Esophagus (tissue), 2 donors: Measurements from ENCODE around the gene MBP. TPM values are rescaled to one million over a fixed set of nuclear protein-coding genes. Genes with fewer than 3 reads are reported as not detected.

ENCODE experiments used
- H3K27ac ChIP-seq, 2 donors: one replicate each; pipeline ENCODE4 v1.5.1; 2013; ENCODE audit warnings: low read depth in 2 of 2, mild to moderate bottlenecking in 2 of 2, inconsistent platforms in 1 of 2, low read length in 1 of 2, moderate library complexity in 1 of 2
- H3K27me3 ChIP-seq, 2 donors: one replicate each; pipeline ENCODE4 v1.6.1; 2013; ENCODE audit warnings: low read length in 2 of 2, control low read depth in 1 of 2, mild to moderate bottlenecking in 1 of 2; ENCODE audit not compliant: insufficient read depth in 2 of 2, control insufficient read depth in 1 of 2
- H3K36me3 ChIP-seq, 2 donors: one replicate each; pipeline ENCODE4 v1.6.1; 2013; ENCODE audit warnings: low read length in 1 of 2; ENCODE audit not compliant: control insufficient read depth in 2 of 2, insufficient read depth in 2 of 2
- H3K4me1 ChIP-seq, 2 donors: one replicate each; pipeline ENCODE4 v1.6.1; 2013; ENCODE audit warnings: low read length in 1 of 2; ENCODE audit not compliant: control insufficient read depth in 2 of 2, insufficient read depth in 2 of 2
- H3K4me3 ChIP-seq, 2 donors: one replicate each; pipeline ENCODE4 v1.5.1; 2013; ENCODE audit warnings: low read length in 2 of 2, mild to moderate bottlenecking in 2 of 2, low read depth in 1 of 2, moderate library complexity in 1 of 2
- H3K9me3 ChIP-seq, 2 donors: one replicate each; pipeline ENCODE4 v1.6.1; 2013; ENCODE audit warnings: mild to moderate bottlenecking in 2 of 2, low read depth in 1 of 2, low read length in 1 of 2, moderate library complexity in 1 of 2; ENCODE audit not compliant: control insufficient read depth in 2 of 2, insufficient read depth in 1 of 2
- WGBS, 2 donors: extraction: QIAGEN DNeasy Blood & Tissue Kit; methylation state at CpG; one replicate each; pipeline ENCODE4 v1.1.7; 2013; 5-methylcytosine and 5-hydroxymethylcytosine counted together
- polyA plus RNA-seq, 2 donors: library from polyadenylated mRNA; stranded (reverse); fragments of 200-250 nt; gene quantifications; one replicate each; pipeline ENCODE4 v1.2.3, GENCODE V29; 2013
- donor health status: healthy with polysubstance abuse.
- donor health status: Bipolar disorder and iron deficiency.

MBP gene
- polyA plus RNA-seq, 2 donors: 9.7 to 10.8 TPM

DNA sequence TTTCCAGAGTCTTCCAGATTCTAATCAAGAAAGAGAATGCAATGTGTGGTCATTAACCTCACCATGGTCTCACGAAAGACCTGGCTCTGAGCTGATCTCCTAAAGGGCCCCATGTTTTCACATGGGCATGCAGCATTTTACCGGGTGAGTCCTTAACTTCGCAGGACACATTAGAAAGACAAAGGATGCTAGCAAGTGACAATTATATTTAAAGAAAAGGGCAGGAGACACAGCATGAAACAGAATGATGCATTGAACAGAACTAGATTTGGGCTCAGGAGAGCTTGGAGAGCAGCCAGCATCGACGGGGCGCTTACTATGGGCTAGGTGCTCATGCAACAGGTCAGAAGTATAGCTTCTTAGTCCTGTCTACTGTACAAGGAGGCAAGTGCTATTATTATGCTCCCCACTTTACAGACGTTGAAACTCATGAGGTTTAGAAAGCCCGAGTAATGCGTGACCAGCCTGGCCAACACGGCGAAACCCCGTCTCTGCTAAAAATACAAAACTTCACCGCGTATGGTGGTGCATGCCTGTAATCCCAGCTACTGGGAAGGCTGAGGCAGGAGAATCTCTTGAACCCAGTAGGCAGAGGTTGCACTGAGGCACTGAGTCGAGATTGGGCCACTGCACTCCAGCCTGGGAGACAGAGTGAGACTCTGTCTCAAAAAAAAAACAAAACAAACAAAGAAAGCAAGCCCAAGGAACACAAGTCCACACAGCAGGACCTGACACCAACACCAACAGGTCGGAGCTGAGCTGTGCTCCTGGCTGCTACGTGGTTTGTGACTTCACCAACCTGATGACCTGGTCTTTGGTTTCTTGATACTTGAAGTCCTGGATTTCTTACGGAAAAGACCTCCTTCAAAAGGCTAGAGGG lies 16.1 kb downstream of the MBP start:
- Histone ChIP-seq H3K9me3 (no peaks in the 10 kb centered on the region), H3K27me3 (no peaks in the 10 kb centered on the region), H3K4me3 (no peak overlapping the region), H3K4me1 (peaks cover 8 to 20% of the 10 kb centered on the region in 2 donors), H3K27ac (no peak overlapping the region), H3K36me3 (peaks cover 0 to 7% of the 10 kb centered on the region in 2 donors)
- WGBS, 2 donors: 94 to 95% methylated on average over 18 of the region's 18 CpGs

DNA sequence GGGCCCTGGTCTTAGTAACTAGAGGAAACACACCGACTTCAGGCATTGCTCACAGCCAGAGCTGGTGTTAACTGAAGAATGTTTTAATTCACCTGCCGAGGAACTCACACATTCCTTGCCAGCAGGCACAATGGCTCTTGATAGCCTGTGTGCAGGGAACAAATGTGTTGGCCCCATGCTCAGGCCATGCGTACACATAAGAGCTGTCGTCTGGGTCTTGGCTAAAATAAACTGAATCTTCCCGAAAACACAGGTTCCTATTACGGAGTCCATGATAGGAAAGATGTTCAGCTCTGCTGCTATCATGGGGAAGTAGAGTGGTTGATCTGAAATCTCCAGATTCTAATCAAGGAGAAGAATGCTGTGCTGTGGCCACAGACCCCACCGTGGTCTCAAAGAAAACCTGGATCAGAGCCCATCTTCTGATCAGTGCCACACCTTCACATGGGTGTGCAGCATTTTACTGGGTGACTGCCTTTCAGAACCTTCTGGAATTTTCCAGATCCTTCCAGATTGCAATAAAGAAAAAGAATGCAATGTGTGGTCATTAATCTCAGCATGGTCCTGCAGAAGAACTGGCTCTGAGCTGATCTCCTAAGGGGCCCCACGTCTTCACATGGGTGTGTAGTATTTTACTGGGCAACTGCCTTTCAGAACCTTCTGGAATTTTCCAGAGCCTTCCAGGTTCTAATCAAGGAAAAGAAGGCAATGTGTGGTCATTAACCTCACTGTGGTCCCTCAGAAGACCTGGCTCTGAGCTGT lies 17.2 kb downstream of the MBP start:
- WGBS, 2 donors: 29 to 35% methylated on average over 8 of the region's 8 CpGs

DNA sequence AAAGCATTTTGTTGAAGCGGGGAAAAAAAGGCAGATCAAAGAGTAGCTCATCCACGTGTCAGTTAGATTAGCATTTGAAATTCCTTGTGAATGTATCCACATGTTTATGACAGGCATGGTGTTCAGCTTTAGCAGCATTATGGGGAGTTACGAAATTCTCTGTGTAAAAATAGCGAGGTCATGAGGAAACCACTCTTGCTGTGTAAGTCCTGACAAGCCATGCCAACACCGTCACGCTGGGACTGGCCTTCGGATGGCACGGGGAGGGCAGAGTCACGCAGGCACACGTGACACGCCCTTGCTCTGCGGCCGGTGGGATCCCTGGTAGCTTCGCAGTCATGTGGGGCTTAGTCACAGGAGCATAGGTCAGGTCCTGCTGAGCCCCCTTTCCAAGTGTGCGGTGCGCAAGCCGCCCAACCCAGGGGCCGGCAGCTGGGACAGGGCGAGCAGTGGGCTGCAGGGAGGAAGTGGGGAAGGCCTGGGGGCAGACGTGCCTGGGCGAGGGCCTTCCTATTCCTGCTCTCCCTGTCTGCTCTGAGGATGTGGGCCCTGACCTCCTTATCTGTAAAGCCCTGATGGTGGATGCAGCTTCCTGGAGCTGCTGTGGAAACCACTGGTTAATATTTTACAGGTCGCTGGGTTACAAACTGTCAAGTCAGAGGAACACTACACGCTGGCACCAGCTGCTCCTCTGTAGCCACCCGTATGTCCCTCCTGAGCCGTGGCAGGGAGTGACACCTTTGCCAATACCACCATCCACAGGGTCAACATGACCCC lies 18.0 kb downstream of the MBP start:
- Histone ChIP-seq H3K27me3 (no peaks in the 10 kb centered on the region), H3K27ac (peak overlapping the region; percentile 86 to 95), H3K4me1 (peaks cover 11 to 25% of the 10 kb centered on the region in 2 donors), H3K9me3 (no peaks in the 10 kb centered on the region), H3K4me3 (peak overlapping the region in 1 of 2 donors; percentile 12), H3K36me3 (peaks cover 0 to 7% of the 10 kb centered on the region in 2 donors)
- 31% methylated on average over 25 of the region's 25 CpGs for WGBS, 2 donors

More for the DNA sequence above, 17.2 kb downstream of the MBP start:
- H3K36me3 ChIP-seq: peaks cover 0 to 7% of the 10 kb centered on the region in 2 donors
- no peaks in the 10 kb centered on the region for H3K27me3 ChIP-seq
- peaks cover 11 to 25% of the 10 kb centered on the region in 2 donors for H3K4me1 ChIP-seq
- peak overlapping the region; percentile 86 to 95 for H3K27ac ChIP-seq
- no peaks in the 10 kb centered on the region for H3K9me3 ChIP-seq
- H3K4me3 ChIP-seq: no peak overlapping the region

DNA sequence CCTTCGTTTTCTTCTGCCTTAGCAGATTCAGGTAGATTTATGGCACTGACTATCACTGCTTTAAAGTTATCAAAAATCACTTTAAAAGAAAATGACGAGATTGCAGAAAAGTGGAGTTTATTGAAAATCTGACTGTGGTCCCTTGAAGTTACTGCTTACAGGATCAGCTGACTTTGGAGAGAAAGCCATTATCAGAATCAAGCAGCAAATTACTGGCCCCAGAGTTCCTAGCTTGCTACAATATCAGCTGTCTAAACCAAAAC lies 18.5 kb downstream of the MBP start:
- 44 to 47% methylated on average over 2 of the region's 2 CpGs for WGBS, 2 donors
- Histone ChIP-seq H3K36me3 (peaks cover 0 to 2% of the 10 kb centered on the region in 2 donors), H3K4me1 (peaks cover 11 to 23% of the 10 kb centered on the region in 2 donors), H3K4me3 (no peak overlapping the region), H3K27me3 (no peaks in the 10 kb centered on the region), H3K27ac (peak overlapping the region; percentile 23 to 71), H3K9me3 (no peaks in the 10 kb centered on the region)

DNA sequence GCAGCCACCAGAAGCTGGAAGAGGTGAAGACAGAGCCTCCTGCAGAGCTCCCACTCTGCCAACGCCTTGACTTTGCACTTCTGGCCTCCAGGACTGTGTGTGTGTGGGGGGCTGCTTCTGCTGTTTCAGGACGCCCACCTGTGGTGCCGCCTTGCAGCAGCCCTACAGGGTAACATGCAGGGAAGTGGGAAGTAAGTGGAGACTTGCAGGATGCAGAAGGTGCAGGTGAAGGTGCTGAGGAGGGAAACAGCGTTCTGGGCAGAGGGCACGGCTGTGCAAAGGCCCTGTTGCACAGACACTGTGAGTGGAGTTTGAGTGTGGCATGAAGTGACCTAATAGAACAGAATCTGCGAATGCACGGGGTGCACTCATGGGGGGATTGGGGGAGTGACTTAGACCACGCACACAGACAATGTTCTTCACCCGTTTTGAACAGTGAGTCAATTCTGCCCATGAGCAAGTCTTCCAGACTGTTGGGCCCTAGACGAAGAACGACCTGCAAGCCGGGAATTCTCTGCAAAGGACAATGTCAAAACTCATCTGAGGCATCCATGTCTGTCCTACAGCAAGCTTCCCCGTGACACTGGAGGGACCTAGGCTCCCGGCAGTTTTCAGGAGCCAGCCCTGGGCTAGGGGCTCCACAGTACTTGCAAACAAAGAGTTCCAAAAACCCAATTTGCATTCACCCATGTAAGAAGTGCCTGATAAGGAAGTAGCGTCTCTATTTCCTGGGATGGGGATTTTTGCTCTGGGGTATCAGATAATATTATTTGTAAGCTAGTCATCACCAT lies 19.0 kb downstream of the MBP start:
- H3K36me3 ChIP-seq: peaks cover 0 to 2% of the 10 kb centered on the region in 2 donors
- 83 to 88% methylated on average over 15 of the region's 15 CpGs for WGBS, 2 donors
- no peaks in the 10 kb centered on the region for H3K27me3 ChIP-seq
- H3K27ac ChIP-seq: peak overlapping the region; percentile 18 to 71
- peaks cover 11 to 23% of the 10 kb centered on the region in 2 donors for H3K4me1 ChIP-seq
- no peak overlapping the region for H3K4me3 ChIP-seq
- H3K9me3 ChIP-seq: no peaks in the 10 kb centered on the region

DNA sequence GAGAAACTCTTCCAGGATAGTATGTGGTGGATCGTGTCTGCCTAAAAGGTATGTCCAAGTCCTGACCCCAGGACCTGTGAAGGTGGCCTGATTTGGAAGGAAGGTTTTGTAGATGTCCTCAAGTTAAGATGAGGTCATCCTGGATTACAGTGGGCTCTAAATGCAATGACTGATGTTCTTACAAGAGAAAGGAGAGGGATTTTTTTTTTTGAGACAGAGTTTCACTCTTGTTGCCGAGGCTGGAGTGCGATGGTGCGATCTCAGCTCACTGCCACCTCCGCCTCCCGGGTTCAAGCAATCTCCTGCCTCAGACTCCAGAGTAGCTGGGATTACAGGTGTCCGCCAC lies 19.9 kb downstream of the MBP start:
- Histone ChIP-seq H3K9me3 (no peaks in the 10 kb centered on the region), H3K36me3 (peaks cover 0 to 2% of the 10 kb centered on the region in 2 donors), H3K4me3 (no peak overlapping the region), H3K27me3 (no peaks in the 10 kb centered on the region), H3K4me1 (peaks cover 11 to 23% of the 10 kb centered on the region in 2 donors), H3K27ac (peak overlapping the region in 1 of 2 donors; percentile 38)
- WGBS, 2 donors: 96% methylated on average over 7 of the region's 7 CpGs

DNA sequence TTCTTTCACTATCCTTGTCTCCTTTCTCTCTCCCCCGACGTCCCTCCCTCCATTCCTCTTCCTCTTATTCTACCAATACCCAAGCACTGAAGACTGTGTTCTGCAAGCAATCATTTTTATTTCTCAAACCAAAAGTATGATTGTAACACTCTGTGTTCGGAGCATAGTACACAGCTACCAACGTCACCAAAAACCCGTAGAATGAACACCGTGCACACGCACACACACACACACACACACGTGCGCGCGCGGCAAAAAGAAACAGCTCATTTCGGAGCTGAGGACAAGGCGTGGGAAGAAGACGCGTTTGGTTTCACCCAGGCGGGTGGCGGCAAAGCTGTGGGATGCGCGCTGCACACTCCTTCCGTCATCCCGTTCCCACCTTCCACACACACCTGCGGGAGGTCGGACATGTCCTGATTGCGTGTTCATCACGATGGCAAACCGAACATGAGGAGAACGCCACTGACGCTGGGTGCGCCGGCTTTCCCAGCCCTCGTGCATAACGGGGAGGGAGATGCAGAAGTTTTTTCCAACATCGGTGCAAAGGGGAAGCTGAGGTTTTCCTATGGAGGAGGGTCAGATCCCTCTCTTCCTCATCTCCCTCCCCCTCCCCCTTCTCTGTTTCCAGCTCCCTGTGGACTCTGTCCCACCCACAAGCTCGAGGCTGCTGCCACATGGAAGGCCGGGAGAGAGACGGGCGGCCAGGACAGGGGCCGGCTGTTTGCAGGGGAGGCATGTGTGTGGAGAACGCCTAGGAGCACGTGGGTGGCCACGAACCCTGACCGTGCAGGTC lies 20.4 kb downstream of the MBP start:
- Histone ChIP-seq H3K27me3 (no peaks in the 10 kb centered on the region), H3K9me3 (no peaks in the 10 kb centered on the region), H3K4me3 (no peak overlapping the region), H3K27ac (peak overlapping the region in 1 of 2 donors; percentile 38), H3K36me3 (peaks cover 0 to 2% of the 10 kb centered on the region in 2 donors), H3K4me1 (peaks cover 11 to 26% of the 10 kb centered on the region in 2 donors)
- 85 to 86% methylated on average over 43 of the region's 43 CpGs for WGBS, 2 donors

DNA sequence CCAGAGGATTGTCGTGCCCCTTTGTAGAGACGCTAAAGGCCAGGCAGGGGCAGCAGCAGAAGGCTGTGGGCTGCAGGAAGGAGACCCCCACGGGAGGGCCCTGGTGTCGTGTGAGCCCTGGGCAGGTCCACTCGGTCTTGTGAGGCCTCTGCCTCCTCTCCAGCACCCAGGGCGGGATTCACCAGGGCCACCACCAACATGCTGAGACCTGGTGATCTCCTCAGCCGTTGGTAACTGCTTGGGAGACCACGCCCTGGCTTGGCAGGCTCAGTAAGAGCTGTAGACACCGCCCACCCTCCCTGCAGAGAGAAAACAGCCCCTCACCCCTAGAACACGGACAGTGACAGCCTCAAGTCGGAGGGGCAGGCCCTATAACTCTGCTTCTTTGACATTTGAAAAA lies 21.1 kb downstream of the MBP start:
- H3K4me3 ChIP-seq: no peak overlapping the region
- no peaks in the 10 kb centered on the region for H3K27me3 ChIP-seq
- H3K36me3 ChIP-seq: no peaks in the 10 kb centered on the region
- H3K27ac ChIP-seq: peak overlapping the region in 1 of 2 donors; percentile 52
- no peaks in the 10 kb centered on the region for H3K9me3 ChIP-seq
- peaks cover 11 to 26% of the 10 kb centered on the region in 2 donors for H3K4me1 ChIP-seq
- 44 to 54% methylated on average over 11 of the region's 11 CpGs for WGBS, 2 donors
